Ishikawa (cell line): ENCODE results near the gene EID2B.

Source experiments
- CEBPB ChIP-seq: IDR thresholded peaks from 2 replicates; pipeline ENCODE4 v1.6.1; 2012
- CREB1 ChIP-seq: IDR thresholded peaks from 2 replicates; pipeline ENCODE4 v1.6.1; 2012; ENCODE audit warnings: low read depth
- EGR1 ChIP-seq: IDR thresholded peaks from 2 replicates; pipeline ENCODE4 v1.6.1; 2012
- EP300 ChIP-seq: IDR thresholded peaks from 2 replicates; pipeline ENCODE4 v1.6.1; 2012; ENCODE audit warnings: borderline replicate concordance
- FOXM1 ChIP-seq: IDR thresholded peaks from 2 replicates; pipeline ENCODE4 v1.6.1; 2012; ENCODE audit warnings: low read depth, borderline replicate concordance
- MAX ChIP-seq: IDR thresholded peaks from 2 replicates; pipeline ENCODE4 v1.6.1; 2012
- NFIC ChIP-seq: IDR thresholded peaks from 2 replicates; pipeline ENCODE4 v1.6.1; 2012
- RAD21 ChIP-seq: IDR thresholded peaks from 2 replicates; pipeline ENCODE4 v1.6.1; 2012; ENCODE audit warnings: low read depth
- REST ChIP-seq: IDR thresholded peaks from 2 replicates; pipeline ENCODE4 v1.6.1; 2012; ENCODE audit warnings: low read depth, mild to moderate bottlenecking
- TAF1 ChIP-seq: IDR thresholded peaks from 2 replicates; pipeline ENCODE4 v1.6.1; 2012; ENCODE audit warnings: low read depth, mild to moderate bottlenecking
- TCF12 ChIP-seq: IDR thresholded peaks from 2 replicates; pipeline ENCODE4 v1.6.1; 2012; ENCODE audit warnings: low read depth
- TEAD4 ChIP-seq: IDR thresholded peaks from 2 replicates; pipeline ENCODE4 v1.6.1; 2012
- USF1 ChIP-seq: IDR thresholded peaks from 2 replicates; pipeline ENCODE4 v1.6.1; 2012
- YY1 ChIP-seq: IDR thresholded peaks from 2 replicates; pipeline ENCODE4 v1.6.1; 2012; ENCODE audit warnings: low read depth
- ZBTB7A ChIP-seq: IDR thresholded peaks from 2 replicates; pipeline ENCODE4 v1.6.1; 2012; ENCODE audit warnings: low read depth

EID2B gene

GRCh38 chr19:39481229-39481545 lies 51.5 kb downstream of the EID2B start:
- no peak for TF ChIP-seq EP300
- no peak for TF ChIP-seq MAX
- no peak for TF ChIP-seq TEAD4
- TF ChIP-seq NFIC: no peak
- TF ChIP-seq REST: no peak
- TF ChIP-seq USF1: no peak
- no peak for TF ChIP-seq TAF1
- no peak for TF ChIP-seq FOXM1
- no peak for TF ChIP-seq YY1
- no peak for TF ChIP-seq TCF12
- TF ChIP-seq CREB1: no peak
- no peak for TF ChIP-seq RAD21
- no peak for TF ChIP-seq ZBTB7A
- TF ChIP-seq EGR1: no peak
- TF ChIP-seq CEBPB: no peak
